Purkinje cell (primary cell): ENCODE data around the gene TCF15. TPM values are rescaled to one million over a fixed set of nuclear protein-coding genes. Genes with fewer than 3 reads are reported as not detected.

Experiments used
- polyA plus RNA-seq: library from polyadenylated mRNA; unstranded; fragments of >200 nt; fragmentation: Nextera tagmentation; gene quantifications from 2 replicates; pipeline ENCODE4 v1.2.1, GENCODE V29; 2014

Gene TCF15
- not detected in 2 replicates for polyA plus RNA-seq

DNA sequence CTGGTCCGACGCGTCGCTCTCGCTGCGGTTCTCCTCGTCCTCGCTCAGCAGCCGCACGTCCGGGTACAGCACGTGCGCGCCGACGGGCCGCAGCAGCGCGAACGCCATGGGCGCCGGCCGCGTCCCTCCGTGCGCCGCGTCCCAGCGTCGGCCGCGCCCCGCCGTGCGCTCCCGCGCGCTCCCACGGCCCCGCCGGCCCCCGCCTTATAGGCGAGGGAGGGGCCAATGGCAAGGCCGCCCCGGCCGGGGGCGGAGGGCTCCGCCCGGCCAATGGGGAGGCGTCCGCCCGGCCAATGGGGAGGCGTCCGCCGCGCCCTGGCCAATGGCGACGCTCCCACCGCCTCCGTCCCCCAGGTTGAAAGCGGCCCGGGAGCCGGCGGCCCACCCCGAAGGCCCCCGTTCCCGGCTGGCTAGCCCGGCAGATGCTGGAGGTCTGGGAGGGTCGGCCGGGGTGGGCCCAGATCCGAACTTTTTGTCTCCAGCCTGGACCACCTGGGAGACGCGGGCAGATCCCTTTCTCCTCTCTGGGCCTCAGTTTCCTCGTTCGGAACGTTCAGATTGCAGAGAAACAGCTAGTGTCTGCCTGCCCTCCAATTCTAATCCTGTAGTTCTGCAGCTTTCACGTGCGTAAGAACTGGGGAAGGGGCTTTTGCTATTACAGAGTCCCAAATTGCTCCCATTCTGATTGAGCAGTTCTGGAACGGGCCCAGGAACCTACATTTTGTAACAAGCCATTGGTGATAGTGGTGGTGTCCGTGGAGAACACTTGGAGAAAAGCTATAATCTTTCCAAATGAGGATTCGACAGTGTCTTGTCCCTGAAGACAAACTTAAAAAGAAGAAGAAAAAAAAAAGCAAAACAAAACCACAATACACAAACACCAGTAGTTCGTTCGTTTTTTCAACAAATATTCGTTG is at the start of gene TCF15:
Gene TCF15 (minus strand): TSS at position 180 of the 917 bp plus-strand sequence. CDS start 72 bp downstream, at position 108.

DNA sequence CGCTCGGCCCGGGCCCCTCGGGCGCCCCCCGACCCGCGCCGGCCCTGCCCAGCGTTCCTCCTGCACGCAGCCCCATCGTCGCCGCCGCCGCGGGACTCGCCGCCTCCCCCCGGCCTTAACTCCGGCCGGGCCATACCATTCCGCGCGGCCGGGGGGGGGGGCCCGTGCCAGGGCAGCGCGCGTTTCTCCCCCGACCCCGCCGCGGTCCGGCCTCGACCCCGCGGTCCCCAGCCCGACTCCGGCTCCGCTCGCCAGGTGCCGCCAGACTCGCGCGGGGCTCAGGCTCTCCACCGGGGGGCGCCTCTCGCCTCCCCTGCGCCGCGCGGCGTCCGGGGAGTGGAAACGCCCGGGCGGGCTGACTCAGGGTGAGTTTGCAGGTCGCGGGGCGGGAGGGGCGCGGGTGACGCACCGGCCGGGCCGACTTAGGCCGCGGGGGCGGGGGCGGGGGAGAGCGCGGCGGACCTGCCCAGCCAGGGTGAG is 43.0 kb upstream of the TCF15 start, which contains the start of gene SRXN1:
Gene SRXN1 (minus strand): TSS at position 91 of the 480 bp plus-strand sequence. CDS start 15 bp downstream, at position 76.

Other genes starting within 250 kb of the TCF15 start
- 2.4 TPM in 1 of 2 replicates, not detected in the other for gene TRIB3, start 229.5 kb downstream of the TCF15 start, polyA plus RNA-seq
- 7.3 and 9.6 TPM in 2 replicates for gene RBCK1, start 202.0 kb downstream of the TCF15 start, polyA plus RNA-seq
- 9.2 and 12.6 TPM in 2 replicates for gene TBC1D20, start 147.8 kb downstream of the TCF15 start, polyA plus RNA-seq
- 127 and 135 TPM in 2 replicates for gene CSNK2A1, start 66.5 kb downstream of the TCF15 start, polyA plus RNA-seq
- gene SRXN1, start 42.9 kb upstream of the TCF15 start, polyA plus RNA-seq: 13.0 and 14.5 TPM in 2 replicates
- 0.36 TPM in 1 of 2 replicates, not detected in the other for gene SCRT2, start 65.5 kb upstream of the TCF15 start, polyA plus RNA-seq
- not detected in 2 replicates for gene SLC52A3, start 158.2 kb upstream of the TCF15 start, polyA plus RNA-seq
- gene FAM110A, start 223.4 kb upstream of the TCF15 start, polyA plus RNA-seq: 0.30 and 0.39 TPM in 2 replicates